Esophagus squamous epithelium (tissue), 4 donors: ENCODE measurements around the gene MOSMO.

Experiments
- POLR2A ChIP-seq, 4 donors: fragments of 450-650 bp; IDR thresholded peaks; one replicate each; pipeline ENCODE4 v1.6.1; 2017; ENCODE audit warnings: antibody characterized with exemption in 4 of 4, mild to moderate bottlenecking in 4 of 4, moderate library complexity in 3 of 4
- TF ChIP-seq, protein P1 (sequence below), 6 experiments: fragments of 450-650 bp in 4 of 6; fragments of 200-600 bp in 2 of 6; sonication (generic) in 2 of 6; IDR thresholded peaks; one replicate each; pipeline ENCODE4 v1.5.1; 2016 to 2019; ENCODE audit warnings: antibody characterized with exemption in 6 of 6, mild to moderate bottlenecking in 4 of 6, moderate library complexity in 4 of 6

DNA sequence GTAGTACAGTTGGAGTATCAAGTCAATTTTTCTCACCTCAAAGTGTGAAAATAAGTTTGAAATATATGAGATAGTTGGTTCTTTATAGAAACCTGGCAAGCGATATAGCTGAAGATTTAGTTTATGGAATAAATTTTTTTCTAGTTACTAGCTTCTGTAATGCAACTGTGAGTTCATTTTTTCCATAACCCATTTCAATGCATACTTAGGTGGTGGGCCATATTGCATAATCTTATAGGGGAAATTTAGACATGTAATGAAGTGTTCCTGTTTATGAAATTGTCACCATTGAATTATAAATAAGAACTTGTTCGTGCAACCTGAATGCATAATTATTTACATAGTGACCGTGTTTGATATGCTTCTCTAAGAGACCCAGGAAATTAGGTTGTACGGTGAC is 9.0 kb downstream of the MOSMO start:
- TF ChIP-seq, protein P1, sequence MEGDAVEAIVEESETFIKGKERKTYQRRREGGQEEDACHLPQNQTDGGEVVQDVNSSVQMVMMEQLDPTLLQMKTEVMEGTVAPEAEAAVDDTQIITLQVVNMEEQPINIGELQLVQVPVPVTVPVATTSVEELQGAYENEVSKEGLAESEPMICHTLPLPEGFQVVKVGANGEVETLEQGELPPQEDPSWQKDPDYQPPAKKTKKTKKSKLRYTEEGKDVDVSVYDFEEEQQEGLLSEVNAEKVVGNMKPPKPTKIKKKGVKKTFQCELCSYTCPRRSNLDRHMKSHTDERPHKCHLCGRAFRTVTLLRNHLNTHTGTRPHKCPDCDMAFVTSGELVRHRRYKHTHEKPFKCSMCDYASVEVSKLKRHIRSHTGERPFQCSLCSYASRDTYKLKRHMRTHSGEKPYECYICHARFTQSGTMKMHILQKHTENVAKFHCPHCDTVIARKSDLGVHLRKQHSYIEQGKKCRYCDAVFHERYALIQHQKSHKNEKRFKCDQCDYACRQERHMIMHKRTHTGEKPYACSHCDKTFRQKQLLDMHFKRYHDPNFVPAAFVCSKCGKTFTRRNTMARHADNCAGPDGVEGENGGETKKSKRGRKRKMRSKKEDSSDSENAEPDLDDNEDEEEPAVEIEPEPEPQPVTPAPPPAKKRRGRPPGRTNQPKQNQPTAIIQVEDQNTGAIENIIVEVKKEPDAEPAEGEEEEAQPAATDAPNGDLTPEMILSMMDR (IDR thresholded peaks at IDR 0.05) = no peak
- no peak for TF ChIP-seq POLR2A (IDR thresholded peaks at IDR 0.05)
